NCI-H748 (cell line): ENCODE measurements around the gene MBTD1.
"Not testable (repeated sequence)": the region's sequence is repeated elsewhere in the genome, so short reads cannot be mapped to it uniquely, and the experiment has no call there.

Experiments used
- DNase-seq: peaks from one replicate; lab custom pipeline; 2025; ENCODE audit not compliant: unreplicated experiment; lab: John Stamatoyannopoulos, UW

The MBTD1 gene

GRCh38 chr17:51191895-51192294 lies 68.0 kb downstream of the MBTD1 start:
- DNase-seq: no peak

- DNase-seq: no peak
Measured at GRCh38 chr17:51189628-51190027, 70.2 kb downstream of the MBTD1 start.

GRCh38 chr17:51189162-51189561 lies 70.7 kb downstream of the MBTD1 start:
- no peak for DNase-seq

- no peak for DNase-seq
Measured at GRCh38 chr17:51188271-51188833, 71.5 kb downstream of the MBTD1 start.

DNA sequence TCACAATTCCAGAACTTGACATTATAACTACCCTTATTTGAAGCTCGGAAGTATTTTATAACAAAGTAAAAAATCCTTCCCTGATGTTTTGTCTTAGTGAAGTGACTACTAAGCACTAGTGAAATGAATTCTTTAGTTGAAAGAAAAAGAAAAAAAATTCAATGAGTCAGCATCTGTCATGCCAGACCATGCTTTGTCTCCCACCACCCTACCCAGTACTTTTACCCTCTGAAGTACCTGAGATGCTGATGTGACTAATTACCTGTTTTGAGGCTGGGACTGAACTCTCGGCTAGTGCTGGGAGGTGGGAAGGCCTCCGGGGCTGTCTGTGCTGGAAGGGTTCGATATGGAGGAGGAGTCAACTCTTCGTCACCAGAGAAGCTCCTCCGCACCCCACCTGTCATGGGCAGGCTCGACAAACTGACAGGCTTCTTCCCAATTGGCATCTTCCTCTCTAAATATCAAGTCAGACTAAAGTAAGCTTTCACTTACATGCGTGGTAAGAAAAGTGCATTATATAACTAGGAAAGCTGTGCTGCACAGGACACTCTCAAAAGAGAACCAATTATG lies 74.0 kb downstream of the MBTD1 start:
- no peak for DNase-seq

GRCh38 chr17:51184124-51184523 lies 75.7 kb downstream of the MBTD1 start:
- DNase-seq: no peak

DNA sequence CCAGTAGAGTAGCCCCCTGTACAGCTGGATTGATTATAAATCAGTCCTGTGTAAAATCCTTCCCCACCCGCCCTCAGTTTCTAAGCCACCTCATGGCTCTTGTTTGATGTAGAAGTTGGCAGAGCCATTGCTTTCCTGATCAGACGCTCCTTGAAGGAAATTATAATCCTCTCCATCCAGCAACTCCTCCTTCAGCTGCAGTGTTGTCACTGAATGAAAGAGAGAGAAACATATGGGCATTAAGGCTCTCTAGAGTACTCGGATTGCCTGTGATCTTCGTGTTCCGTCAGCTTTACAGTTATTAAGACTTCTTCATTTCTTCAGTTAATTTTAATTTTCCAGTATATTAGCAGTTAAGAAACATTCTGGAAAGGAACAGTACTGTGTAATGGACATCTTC lies 79.4 kb downstream of the MBTD1 start:
- DNase-seq: no peak

- not testable (repeated sequence) for DNase-seq
Measured at GRCh38 chr17:51172030-51172429, 87.8 kb downstream of the MBTD1 start.

- DNase-seq: no peak
Measured at GRCh38 chr17:51170736-51171135, 89.1 kb downstream of the MBTD1 start.

GRCh38 chr17:51169340-51169739 lies 90.5 kb downstream of the MBTD1 start:
- DNase-seq: no peak

DNA sequence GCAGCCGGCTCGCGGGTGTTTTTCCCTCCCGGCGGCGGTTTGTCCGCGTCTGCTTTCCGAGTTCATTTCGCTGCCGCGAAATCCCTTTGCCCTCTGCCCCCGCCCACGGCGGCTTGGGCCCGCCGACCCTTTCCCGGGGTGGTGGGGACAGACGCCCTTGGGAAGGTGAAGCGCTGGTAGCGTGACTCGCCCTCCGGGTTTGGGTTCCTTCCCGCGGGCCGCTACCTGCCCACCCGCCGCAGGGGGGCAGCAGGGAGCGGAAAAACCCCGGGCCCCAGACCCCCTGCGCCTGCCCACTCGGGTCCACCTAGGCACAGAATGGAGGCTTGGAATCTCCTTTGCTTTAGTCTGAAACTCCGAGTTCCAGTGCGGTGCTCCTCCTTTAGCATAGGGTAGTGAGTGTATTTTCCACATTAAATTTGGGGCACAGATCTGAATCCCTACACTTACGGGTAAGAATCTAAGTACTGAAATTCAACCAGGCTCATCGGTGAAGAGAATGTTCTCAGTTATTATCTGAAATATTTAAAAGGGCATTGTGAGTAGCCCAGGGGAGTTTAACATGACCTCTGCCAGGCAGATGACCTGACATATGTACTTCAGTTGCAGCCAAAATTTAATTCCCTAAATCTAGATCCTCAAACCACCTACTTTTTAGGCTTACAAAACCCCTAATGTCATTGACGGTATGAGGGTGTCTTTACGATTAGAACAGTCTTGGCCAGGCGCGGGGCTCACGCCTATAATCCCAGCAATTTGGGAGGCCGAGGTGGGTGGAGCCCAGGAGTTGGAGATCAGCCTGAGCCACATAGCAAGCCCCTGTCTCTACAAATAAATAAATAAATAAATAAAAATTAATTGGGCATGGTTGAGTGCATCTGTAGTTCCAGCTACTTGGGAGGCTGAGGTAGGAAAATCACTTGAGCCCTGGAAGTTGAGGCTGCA lies 92.6 kb downstream of the MBTD1 start:
- DNase-seq: peak; percentile 68

DNA sequence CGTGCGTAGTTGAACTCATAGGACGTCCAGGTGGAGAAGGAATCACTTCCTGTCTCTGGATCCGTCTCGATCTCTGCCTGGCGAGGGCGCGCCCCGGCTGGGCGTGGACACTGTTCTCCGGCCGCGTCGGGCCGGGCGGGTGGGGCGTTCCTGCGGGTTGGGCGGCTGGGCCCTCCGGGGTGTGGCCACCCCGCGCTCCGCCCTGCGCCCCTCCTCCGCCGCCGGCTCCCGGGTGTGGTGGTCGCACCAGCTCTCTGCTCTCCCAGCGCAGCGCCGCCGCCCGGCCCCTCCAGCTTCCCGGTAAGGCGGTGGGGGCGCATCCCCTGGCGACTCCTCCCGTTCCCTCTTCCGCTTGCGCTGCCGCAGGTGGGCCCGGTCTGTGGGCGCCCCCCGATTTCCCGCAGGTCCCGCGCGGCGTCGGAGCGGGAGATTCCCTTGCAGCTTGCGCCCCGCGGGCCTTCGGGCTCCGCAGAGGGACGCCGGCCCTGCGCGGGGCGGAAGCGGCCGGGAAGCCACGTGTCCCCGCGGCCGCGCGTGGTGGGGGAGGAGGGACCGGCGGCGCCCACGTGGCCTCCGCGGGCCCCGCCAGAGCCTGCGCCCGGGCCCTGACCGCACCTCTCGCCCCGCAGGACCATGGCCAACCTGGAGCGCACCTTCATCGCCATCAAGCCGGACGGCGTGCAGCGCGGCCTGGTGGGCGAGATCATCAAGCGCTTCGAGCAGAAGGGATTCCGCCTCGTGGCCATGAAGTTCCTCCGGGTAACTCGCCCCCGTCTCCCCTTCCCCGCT lies 93.5 kb downstream of the MBTD1 start, which contains the start of gene NME2:
TSS of gene NME2 (plus strand) at position 214 of the 789 bp plus-strand sequence. CDS start at position 634, 420 bp downstream.
- peak; percentile 89 for DNase-seq

DNA sequence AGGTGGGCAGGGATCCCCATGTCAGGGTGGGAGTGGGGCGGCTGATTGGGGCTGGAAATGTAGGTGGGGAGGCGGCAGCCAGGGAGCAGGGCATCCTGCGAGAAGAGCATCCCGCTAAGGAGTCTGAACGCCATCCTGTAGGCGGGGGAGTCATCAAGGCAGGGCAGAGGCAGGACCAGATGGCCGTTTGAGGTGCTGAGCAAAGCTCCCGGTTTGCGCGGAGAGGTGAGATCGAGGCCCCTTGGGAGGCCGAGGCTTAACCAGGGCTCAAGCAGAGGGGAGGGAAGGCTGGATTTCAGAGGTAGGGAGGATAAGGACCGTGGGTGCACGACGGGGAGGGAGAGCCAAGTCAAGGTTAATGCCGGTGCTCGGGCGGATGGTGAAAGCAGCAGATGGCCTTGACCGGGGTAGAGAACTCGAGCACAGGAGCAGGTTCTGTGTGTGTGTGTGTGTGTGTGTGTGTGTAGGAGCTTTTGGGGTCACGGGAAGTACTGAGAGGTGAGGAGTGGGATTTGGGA lies 94.1 kb downstream of the MBTD1 start:
- peak; percentile 57 for DNase-seq

DNA sequence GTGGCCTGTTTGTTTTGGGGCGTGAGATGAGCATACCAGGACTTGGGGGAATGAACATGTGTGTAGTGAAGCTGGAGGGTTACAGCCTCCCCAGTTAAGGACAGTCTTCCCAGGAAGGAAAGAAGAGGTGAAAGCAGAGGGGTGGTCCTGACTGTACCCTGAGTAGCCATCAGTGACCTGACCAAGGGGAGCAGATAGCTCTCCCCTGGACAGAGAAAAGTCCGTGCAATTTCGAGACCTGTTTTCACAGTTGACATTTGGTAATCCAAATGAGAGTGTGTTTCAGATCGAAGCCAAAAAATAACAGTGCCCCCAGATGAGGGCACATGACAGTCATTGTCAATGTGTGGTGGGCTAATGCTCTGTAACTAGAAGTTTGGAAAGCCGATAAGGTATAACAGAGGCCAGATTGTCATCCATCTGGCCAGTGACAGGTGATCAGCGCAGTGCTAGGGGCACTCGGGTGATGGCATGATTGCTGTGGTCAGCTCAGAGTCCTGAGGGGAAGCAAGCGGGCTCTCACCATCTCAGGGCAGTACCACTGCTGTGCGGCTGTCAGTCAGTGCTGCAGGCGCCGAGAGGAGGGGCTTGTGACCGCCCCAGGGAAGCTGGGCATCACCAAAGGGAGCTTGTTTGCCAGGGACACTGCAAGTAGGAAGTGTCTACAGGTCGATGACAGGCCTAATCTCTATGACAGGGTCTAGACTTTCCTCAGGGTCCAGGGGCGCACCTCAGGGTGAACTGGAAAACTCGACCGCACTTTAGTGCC lies 94.8 kb downstream of the MBTD1 start:
- peak; percentile 40 for DNase-seq

DNA sequence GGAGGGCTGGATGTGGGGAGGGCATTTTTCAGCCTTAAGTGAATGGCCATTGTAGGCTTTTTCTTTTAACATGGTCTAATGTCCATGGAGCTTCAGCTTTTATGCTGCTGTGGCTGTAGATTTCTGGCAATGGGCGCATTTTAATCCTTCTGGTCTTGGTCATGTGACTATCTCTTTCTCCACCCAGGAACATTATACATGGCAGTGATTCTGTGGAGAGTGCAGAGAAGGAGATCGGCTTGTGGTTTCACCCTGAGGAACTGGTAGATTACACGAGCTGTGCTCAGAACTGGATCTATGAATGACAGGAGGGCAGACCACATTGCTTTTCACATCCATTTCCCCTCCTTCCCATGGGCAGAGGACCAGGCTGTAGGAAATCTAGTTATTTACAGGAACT lies 98.3 kb downstream of the MBTD1 start:
- DNase-seq: no peak

GRCh38 chr17:51159604-51160003 lies 100.2 kb downstream of the MBTD1 start:
- no peak for DNase-seq

- no peak for DNase-seq
Measured at GRCh38 chr17:51155416-51155815, 104.4 kb downstream of the MBTD1 start.

- no peak for DNase-seq
Measured at GRCh38 chr17:51154176-51154575, 105.7 kb downstream of the MBTD1 start.

GRCh38 chr17:51153210-51154072 lies 106.4 kb downstream of the MBTD1 start, which contains the start of gene NME1:
Gene NME1, plus strand, starts transcription at chr17:51153559. Its CDS starts 2,096 bp downstream, at chr17:51155655.
- DNase-seq: peak; percentile 99
